Activated gamma-delta T cell treated with anti-CD3 and anti-CD28 coated beads, Interleukin-2, amount 50 U/mL, for 16 hours (primary cell): Measurements from ENCODE around the gene ATXN10.
"Not testable (repeated sequence)": the region's sequence is repeated elsewhere in the genome, so short reads cannot be mapped to it uniquely, and the experiment has no call there.

Experiments
- DNase-seq: peaks from one replicate; pipeline ENCODE4 v3.0.0-alpha.2; 2020; ENCODE audit warnings: low read depth

The ATXN10 gene

DNA sequence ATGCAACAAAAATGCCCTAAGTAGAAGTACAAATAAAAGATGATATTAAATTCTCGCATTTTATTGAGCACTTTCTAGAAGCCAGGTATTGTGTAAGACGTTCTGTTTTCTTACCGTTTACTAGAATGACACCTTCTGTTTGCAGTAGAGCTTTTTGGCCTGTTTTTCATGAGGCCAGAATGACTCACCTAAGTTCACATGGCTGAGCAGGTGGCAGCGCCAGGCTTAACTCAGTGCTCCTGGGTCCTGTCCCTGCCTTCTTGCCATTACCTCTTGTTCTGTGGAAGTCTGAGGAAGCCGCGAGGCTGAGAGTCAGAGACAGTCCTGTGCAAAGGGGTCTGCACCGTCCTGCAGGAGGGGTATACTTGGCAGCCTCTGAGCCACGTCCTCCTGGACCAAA, 113.8 kb downstream of the ATXN10 start:
- no peak for DNase-seq

DNA sequence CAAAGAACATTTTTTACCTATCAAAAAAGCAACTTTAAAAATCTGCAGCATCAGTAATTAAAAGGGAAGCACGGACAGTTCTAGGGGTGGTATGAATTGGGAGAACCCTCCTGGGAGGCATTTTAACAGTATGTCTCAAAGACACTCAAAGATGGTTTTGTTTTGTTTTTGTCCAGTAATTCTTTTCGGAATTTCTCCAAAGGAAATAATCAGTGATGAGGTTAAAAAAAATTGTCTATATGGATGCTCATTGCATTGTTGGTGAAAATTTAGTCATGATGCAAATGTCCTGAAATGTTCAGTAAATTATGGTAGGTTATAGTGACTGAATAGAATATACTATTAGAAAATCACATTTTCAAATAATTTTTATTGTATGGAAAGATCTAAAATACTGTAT, 115.1 kb downstream of the ATXN10 start:
- no peak for DNase-seq

DNA sequence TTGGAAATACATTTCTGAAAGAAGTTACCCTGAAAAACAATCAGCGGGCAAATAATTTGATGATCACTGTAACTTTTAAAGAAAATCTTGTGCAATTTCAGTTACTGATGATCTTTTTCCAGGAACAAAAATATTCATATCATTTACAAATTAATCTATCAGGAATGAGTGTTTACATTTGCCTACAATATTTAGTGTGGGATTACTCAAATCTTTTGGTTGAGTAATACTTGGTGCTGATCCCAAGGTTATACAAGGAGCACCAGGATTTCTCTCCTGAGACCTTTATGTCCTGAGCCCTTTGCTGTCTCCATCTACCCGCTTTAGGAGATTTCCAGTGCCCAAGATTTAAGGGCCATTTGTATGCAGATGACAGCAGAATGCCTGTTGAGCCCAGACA, 116.1 kb downstream of the ATXN10 start:
- no peak for DNase-seq

DNA sequence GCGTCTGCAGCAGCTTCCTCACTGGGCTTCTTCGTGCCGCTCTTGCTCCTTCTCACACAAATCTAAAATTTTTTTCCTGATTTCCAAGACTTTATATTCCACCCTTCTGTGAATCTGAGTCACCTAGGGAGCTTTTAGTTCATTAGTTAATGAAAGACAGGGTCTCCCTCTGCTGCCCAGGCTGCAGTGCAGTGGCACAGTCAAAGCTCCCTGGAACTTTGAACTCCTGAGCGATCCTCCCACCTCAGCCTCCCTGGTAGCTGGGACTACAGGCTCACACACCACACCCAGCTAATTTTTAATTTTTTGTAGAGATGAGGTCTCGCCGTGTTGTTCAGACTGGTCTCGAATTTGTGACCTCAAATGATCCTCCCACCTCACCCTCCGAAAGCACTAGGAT, 116.9 kb downstream of the ATXN10 start:
- no peak for DNase-seq

DNA sequence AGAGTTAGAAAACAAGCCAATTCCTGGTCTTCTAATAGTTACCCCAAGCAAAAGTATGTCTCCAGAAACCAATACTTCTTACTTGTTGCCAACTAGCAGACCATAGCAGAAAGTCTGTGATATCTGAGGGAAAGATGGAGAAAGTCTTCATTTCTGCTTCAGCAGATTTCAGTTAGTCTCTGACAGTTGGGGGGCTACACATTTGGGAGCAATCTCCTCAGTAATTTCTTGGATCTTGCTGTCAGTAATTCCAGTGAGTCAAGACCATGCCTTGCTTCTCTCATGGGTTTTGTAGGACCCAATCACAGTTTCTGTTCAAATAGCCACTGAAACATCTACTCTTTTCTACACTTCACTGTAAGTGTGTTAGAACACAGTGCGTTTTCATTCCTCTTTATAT, 118.8 kb downstream of the ATXN10 start:
- no peak for DNase-seq

DNA sequence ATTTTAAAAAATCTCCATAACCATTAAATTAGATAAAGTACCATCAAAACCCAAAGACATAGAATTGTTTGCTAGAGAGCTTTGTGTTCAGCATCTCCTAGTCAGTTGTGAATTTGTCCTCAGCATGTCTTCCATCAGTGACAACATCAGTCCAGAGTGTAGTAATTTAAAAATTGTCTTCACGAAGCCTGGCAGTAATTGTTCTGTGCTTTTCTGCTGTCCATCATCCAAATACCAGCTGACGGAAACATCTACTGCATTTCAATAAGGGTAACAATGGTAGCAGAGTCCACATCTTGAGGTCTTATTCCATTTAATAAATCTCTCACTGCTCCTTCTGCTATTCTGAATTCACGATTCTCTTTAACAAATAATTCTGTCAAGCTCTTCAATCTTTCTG, 121.5 kb downstream of the ATXN10 start:
- DNase-seq, result no peak

DNA sequence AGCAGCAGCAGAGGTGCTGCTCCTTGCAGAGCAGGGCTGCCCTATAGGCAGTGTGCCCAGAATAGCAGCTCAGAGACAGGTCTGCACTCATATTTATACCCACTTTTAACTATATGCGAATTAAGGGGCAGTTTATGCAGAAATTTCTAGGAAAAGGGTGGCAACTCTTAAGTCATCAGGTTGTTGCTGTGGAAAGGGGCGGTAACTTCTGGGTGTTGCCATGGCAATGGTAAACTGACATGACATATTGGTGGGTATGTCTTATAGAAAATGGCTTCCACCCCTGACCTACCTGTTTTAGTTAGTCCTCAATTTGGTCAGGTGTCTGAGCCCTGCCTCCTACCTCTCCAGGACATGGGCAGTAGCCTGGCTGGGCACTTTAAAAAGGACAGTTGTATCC, 122.3 kb downstream of the ATXN10 start:
- no peak for DNase-seq

DNA sequence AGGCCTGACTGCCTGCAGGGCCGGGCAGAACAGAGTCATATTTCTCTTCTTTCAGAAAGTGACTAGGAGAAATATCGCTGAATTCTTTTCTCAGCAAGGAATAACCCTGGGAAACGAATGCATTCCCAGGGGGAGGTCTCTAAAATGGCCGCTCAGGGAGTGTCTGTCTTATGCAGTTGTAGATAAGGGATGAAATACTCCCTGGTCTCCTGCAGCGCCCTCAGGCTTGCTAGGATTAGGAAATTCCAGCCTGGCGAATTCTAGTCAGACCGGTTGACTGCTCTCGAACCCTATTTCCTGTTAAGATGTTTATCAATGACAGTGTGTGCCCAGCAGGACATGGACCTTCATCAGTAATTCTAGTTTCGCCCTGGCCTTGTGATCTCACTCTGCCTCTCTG, 124.4 kb downstream of the ATXN10 start:
- DNase-seq, result not testable (repeated sequence)

DNA sequence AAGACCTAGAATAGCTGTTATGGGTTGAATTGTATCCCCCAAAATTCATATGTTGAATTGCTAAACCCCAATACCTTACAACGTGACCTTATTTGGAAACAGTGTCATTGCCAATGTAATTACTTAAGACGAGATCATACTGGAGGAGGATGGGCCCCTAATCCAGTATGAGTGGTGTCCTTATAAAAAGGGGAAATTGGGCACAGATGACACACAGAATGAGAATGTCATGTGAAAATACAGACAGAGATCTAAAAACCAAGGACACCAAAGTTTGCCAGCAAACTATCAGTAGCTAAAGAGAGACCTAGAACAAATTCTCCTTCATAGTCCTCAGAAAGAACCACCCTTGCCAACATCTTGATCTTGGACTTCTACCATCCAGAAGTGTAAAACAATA, 127.7 kb downstream of the ATXN10 start:
- DNase-seq, result no peak

DNA sequence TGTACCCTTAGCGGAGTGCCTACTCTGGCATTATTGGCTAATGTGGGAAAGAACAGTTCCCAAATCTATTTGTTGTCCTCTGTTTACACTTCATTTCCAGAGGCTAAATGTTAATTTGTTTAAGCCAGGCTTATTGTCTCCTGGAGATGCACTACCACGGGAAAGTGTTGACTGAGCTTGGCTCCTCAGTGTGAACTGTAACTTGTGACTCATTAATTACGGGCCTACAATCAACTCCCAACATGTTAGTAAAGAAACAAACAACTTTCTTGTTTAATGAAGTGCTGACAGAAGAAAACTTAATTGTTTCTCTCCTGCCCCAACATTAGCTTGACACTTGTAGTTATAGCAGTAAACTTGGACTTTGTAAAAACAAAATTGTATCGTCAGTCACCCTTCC, 130.4 kb downstream of the ATXN10 start:
- no peak for DNase-seq

DNA sequence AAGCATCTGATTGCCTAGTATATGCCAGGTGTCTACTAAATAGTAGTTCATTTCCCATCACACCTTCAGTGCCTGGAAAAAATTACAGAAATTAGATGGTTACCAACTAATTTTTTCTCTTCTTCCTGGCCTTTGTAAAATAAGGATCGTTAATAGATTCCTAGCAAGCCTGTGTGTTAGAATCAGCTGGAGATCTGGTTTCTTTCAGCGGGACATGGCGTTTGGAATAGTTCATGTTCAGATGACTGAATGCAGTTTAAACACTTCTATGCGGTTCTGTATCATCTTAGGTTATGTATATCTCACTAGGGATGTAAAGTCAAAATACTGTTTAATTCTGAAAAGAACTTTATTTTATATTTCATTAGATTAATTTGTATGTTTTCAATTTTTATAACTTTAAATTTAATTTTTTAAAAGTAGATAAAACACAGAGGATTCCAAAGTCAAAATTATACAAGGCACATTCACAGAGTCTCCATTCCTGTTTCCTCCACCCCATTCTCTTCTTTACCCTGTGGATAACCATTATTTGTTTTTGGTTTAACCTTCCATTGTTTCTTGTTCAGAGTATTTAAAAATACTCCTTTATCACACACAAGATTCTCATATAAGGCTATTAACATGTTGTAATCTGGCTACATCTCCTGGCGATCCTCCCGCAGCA, 132.8 kb downstream of the ATXN10 start:
- DNase-seq, result no peak

DNA sequence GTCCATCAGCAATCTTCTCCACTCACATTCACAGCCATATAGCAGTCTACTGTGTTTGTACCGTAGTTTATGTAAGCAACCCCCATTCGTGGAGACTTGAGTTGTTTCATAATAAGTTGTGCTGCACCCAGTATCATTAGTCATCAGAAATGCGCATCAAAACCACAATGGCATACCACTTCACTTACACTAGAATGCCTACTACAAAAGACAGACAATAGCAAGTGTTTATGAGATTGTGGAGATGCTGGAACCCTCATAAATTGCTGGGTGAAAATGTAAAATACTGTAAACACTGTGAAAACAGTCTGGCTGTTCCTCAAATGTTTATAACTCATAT, 133.3 kb downstream of the ATXN10 start:
- DNase-seq, result no peak

DNA sequence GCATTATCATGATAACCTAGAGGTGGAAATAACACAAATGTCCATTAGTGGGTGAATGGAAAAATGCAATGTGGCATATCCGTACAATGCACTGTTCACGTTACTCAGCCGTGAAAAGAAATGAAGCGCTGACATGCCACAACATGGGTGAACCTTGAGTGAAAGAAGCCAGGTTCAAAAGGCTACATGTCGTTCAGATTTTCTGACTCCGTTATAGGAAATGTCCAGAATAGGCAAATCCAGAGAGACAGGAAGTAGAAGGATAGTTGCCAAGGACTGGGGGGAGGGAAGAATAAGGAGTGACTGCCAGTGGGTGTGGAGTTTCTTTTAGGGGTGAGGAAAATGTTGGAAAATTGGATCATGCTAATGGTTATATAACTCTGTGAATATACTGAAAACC, 133.8 kb downstream of the ATXN10 start:
- no peak for DNase-seq

DNA sequence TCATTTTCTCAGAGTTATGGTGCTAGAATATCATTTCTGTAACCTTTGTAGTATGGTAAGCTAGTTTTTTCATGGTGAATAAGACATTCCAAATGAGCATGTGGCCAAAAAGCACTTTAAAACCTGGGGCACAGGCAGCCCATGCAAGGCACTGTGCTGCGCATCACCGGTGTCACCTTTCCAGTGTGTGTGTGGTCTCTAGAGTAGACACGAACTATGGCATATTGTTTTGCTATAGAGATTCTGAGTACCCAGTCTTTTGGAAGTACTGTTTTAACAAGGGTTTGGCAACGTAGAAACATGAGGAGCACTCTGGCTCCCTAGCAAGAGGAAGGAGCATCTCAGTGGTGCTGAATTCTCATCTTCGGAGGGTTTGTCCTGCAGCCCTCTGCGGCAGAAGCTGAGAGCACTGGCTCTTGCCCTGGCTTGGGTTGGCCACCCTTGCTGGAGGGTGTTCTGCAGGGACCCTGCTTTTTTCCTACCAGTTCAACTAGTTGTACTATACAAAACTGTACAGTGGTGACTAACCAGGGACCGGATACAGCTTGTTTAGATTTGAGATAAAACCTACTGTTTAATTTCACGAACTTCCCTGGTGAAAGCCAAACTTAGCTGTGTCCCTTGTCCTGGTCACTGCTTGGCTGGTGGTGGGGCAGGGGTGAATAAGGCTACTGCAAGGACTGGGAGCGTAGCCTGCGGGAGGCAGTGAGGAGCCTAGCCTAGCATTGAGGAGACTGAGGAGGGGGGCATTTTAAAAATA, 135.7 kb downstream of the ATXN10 start:
- no peak for DNase-seq

DNA sequence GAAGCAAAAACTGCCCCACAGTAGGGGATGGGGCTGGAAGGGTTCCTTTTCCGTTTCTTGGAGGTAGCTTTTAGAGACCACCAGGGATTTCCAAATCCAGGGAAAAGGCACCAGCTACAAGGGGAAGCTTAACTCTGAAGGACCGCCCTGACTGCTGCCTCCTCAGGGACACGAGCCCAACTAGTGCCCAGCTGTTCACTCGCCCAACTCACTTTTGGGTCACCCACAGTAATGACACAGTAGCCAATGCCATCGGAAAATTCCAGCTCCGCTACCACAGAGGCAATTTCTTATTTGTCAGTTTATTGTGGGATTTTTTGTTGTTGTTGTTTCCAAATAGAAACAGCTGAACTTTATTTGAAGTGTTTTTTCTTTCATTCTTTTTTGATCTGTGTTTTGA, 141.3 kb downstream of the ATXN10 start:
- DNase-seq, result no peak

DNA sequence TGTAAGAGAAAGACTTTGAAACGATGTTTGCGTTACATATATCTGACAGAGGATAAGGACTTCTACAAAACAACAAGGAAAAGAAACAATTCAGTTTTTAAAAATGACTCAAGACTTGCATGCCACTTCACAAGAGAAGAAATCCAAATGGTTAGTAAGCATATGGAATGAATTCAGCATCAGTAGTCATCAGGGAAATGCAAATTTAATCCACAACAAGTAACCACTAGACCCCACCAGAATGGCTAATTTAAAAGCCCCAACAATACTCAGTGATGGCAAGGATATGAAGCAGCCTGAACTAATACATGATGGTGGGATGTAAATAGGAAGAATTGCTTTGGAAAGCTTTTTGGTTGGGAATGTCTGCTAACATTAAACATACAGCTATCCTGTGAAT, 142.6 kb downstream of the ATXN10 start:
- DNase-seq, result no peak

DNA sequence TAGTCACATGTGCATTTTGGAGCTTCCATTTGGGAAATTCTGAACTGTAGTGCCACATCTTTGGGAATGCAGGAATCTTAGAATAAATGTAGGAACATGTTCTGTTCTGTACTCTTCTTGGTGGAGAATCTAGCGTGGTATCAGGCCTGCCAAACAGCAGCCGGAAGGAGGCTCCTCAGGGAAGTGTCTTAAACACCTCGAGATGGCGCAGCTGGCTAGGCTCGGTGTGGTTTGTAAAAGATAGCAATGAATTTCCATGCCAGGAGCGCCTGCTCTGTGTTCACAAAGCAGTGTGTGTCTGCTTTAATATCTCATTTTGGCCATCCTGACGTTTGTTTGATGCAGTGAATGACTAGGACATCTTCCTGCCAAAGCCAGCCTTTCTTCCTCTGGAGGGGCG, 145.1 kb downstream of the ATXN10 start:
- DNase-seq, result no peak

DNA sequence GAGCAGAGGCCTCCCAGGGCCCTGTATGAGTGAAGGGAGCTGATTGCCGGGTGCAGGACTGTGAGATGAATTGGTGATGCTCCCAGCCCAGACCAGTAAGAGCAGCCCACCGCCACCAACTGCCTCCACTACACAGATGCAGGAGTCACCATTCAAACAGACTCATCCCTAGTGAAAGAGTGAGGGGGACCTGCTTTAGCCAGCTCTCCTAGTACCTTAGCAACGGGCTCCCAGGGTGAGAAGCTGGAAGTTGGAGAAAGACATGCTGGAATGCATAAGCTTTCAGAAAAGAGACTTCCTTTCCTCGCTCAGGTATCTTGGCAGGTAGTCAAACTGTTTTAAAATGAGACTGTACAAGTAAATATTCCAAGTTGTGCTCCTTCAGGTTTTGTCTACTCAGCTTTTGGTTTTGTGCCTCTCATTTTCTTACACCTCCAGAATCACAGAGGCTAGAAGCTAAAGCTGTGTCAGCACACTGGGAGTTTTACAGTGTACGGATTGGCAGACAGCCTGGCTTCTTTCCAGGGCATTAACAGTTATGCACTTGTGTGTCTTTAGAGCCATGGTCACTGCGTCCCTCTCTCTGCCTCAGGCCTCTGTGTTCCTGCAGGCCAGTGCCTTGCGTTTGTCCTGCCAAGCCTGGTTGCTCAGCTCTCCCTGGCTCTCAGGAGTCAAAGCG, 146.2 kb downstream of the ATXN10 start:
- no peak for DNase-seq

DNA sequence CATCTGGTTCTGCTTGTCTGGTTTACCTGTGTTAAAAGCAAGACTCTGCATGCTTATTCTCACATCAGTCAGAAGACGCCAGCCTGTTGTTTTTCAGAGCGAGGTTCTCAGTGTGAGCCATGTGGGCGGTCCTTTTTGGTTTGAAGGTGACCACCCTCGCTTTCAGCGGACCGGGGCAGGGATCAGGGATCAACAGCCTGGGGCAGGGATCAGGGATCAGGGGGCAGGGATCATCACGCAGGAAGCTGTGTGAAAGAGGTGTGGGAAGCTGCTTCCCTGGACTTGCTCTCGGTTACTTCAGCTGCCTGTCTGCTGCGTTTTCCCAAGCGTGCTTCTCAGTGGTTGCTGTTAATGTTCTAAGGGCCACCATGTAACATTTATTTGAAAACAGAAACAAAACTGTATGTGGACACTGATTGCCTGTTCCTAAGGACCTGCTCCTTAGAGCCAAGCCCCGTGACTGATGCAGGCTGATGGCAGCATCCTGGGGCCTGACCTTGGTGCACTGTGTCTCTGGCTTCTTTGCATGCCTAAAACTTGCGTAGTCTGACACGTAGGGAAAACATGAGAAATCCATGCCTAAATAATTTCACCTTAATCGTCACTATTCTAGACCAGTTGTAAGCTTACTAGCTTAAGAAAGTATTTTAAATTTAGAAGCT, 146.9 kb downstream of the ATXN10 start:
- DNase-seq, result no peak

DNA sequence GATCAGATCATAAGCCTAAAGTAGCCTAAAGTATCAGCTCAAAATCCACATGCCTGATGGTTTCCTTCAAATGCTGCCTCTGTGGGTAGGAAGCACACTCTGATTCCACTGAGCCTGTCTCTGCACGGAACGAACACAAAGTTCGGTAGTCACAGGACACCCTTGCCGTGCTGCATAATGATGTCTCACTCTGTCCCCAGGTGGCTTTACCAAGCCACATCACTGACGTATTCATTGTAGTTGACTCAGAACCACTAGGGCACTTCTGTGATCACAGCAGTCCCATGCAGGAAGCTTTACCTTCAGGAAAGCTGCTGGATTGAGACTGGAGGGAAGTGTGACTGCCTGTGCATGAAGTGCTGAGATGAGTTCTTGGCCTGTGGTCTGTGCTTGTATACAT, 147.7 kb downstream of the ATXN10 start:
- DNase-seq, result no peak

DNA sequence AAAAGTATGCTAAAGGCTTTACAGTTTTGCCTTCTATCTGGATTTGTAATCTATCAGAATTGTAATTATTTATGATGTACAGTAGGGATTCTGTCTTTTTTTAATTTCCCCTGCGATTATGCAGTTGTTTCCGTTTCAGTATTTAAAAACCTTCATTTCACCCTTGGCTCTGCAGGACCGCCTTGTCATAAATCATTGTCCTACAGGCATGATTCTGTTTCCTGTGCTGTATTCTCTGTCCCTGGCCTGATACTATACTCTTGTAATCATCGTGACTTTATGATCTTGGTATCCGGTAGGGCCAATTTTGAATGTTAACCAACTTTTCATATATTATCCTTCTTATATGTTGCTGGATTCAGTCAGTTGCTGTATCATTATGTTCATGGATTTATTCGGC, 151.7 kb downstream of the ATXN10 start:
- DNase-seq, result no peak

DNA sequence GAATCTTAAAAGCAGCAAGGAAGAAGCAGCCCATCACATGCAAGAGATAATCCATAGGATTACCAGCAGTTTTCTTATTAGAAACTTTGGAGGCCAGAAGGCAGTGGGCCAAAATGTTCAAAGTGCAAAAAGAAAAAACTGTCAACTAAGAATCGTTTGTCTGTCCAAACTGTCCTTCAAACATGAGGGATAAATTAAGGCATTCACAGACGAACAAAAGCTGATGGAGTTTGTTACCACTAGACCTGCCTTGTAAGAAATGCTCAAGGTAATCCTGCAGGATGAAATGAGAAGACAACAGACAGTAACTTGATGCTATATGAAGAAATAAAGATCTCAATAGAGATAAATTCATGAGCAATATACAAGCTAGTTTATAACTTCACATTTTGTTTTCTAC, 154.9 kb downstream of the ATXN10 start:
- DNase-seq, result no peak

DNA sequence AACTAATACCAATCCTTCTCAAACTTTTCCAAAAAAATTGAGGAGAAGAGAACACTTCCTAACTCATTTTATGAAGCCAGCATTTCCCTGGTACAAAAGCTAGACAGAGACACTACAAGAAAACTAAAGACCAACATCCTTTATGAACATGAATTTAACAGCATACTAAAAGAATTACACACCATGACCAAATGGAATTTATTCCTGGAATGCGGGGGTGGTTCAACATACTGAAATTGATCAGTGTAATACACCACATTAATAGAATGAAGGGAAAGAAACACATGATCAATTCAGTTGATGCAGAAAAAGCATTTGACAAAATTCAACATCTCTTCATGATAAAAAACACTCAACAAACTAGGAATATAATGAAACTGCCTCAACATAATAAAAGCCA, 157.2 kb downstream of the ATXN10 start:
- DNase-seq, result no peak
